Esophagus squamous epithelium (tissue), 5 donors: Measurements from ENCODE around the gene MINDY2. TPM values are rescaled to one million over a fixed set of nuclear protein-coding genes. Genes with fewer than 3 reads are reported as not detected.
"Not testable (repeated sequence)": the region's sequence is repeated elsewhere in the genome, so short reads cannot be mapped to it uniquely, and the experiment has no call there.

ENCODE experiments used
- DNase-seq: peaks from one replicate; lab custom pipeline; 2025; lab: John Stamatoyannopoulos, UW
- H3K27ac ChIP-seq, 4 donors: fragments of 200-600 bp; sonication (generic); one replicate each; pipeline ENCODE4 v1.5.1; 2016 to 2019; ENCODE audit warnings: mild to moderate bottlenecking in 1 of 4
- H3K27me3 ChIP-seq, 4 donors: fragments of 200-600 bp; sonication (generic); 1 replicate in 3 of 4; 2 replicates in 1 of 4; pipeline versions ENCODE4 v1.5.1 to v1.6.0; 2017 to 2021; ENCODE audit warnings: antibody characterized with exemption in 1 of 4
- H3K36me3 ChIP-seq, 3 donors: fragments of 200-600 bp; sonication (generic); one replicate each; pipeline ENCODE4 v1.5.1; 2016 to 2019
- H3K4me1 ChIP-seq, 3 donors: fragments of 200-600 bp; sonication (generic); one replicate each; pipeline ENCODE4 v1.5.1; 2017 to 2019
- H3K4me3 ChIP-seq, 4 donors: fragments of 200-600 bp; sonication (generic); 1 replicate in 3 of 4; 2 replicates in 1 of 4; pipeline ENCODE4 v1.5.1; 2016 to 2019; ENCODE audit warnings: mild to moderate bottlenecking in 2 of 4, moderate library complexity in 1 of 4
- H3K9me3 ChIP-seq, 3 donors: fragments of 200-600 bp; sonication (generic); one replicate each; pipeline ENCODE4 v1.5.1; 2016 to 2019
- POLR2A ChIP-seq, 4 donors: fragments of 450-650 bp; IDR thresholded peaks; one replicate each; pipeline ENCODE4 v1.6.1; 2017; ENCODE audit warnings: antibody characterized with exemption in 4 of 4, mild to moderate bottlenecking in 4 of 4, moderate library complexity in 3 of 4
- WGBS, 2 donors: methylation state at CpG; one replicate each; pipeline ENCODE4 v1.1.5; 2018; 5-methylcytosine and 5-hydroxymethylcytosine counted together
- intact Hi-C: fragments of 100-400 bp; cut with DNase I; formaldehyde crosslinking; loops from one replicate; pipeline ENCODE4 v1.15.0; 2022
- total RNA-seq, 4 donors: library from RNA; depleted of rRNA; stranded (reverse); fragments of >200 nt; gene quantifications; one replicate each; pipeline ENCODE4 v1.1.0, GENCODE V29; 2016
- TF ChIP-seq, protein P1 (sequence below), 6 experiments: fragments of 450-650 bp in 4 of 6; fragments of 200-600 bp in 2 of 6; sonication (generic) in 2 of 6; IDR thresholded peaks; one replicate each; pipeline ENCODE4 v1.5.1; 2016 to 2019; ENCODE audit warnings: antibody characterized with exemption in 6 of 6, mild to moderate bottlenecking in 4 of 6, moderate library complexity in 4 of 6
- donor health status: DM: yes; HTN: yes; CAD: no.

MINDY2 gene
- total RNA-seq, 4 donors from 2014 or later = 9.1 to 17.0 (median 13.9) TPM

DNA sequence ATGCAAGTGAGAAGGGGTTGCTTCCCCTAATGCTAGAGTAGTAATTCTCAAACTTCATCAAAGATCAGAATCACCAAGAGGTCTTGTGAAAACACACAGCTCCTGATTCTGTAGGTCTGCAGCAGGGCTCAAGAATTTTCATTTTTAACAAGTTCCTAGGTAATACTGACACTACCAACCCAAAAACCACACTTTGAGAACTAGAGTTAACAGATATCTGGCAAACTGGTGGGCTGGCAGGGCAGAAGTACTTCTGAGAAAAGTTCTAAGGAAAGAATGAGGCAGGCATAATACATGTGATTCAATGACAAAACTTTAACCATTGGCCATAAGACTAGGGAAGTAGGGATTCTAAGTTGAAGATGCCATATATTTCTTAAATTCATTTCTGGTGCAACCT, 8.8 kb upstream of the MINDY2 start:
- Histone ChIP-seq H3K9me3 (peaks cover 0 to 13% (median 8%) of the 10 kb centered on the region in 3 donors), H3K27ac (no peak overlapping the region), H3K36me3 (no peaks in the 10 kb centered on the region), H3K4me3 (no peak overlapping the region), H3K27me3 (no peaks in the 10 kb centered on the region), H3K4me1 (no peaks in the 10 kb centered on the region)
- intact Hi-C loops = no loop called here
- no peak for TF ChIP-seq POLR2A (IDR thresholded peaks at IDR 0.05)
- TF ChIP-seq, protein P1, sequence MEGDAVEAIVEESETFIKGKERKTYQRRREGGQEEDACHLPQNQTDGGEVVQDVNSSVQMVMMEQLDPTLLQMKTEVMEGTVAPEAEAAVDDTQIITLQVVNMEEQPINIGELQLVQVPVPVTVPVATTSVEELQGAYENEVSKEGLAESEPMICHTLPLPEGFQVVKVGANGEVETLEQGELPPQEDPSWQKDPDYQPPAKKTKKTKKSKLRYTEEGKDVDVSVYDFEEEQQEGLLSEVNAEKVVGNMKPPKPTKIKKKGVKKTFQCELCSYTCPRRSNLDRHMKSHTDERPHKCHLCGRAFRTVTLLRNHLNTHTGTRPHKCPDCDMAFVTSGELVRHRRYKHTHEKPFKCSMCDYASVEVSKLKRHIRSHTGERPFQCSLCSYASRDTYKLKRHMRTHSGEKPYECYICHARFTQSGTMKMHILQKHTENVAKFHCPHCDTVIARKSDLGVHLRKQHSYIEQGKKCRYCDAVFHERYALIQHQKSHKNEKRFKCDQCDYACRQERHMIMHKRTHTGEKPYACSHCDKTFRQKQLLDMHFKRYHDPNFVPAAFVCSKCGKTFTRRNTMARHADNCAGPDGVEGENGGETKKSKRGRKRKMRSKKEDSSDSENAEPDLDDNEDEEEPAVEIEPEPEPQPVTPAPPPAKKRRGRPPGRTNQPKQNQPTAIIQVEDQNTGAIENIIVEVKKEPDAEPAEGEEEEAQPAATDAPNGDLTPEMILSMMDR (IDR thresholded peaks at IDR 0.05) = no peak
- DNase-seq = no peak

DNA sequence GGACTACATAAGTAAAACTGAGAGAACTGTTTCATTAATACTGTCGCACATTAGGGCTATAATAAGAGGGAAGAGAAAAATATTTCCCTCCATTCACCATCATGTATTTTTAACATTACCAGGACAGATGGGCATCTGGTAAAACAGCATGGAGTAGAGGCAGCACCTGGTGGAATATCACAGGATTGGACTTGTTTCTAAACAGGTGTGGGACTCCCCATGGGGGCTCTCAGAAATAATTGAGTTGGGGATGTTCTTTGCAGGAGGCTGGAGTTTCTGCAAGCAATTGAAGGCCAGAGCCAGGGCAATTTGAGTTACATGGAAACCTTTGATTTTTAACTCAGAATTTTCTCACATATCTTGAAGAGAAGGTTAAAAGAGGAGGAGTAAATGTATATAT, 8.4 kb upstream of the MINDY2 start:
- intact Hi-C loops = no loop called here
- Histone ChIP-seq H3K9me3 (peaks cover 0 to 13% (median 8%) of the 10 kb centered on the region in 3 donors), H3K27ac (no peak overlapping the region), H3K27me3 (no peaks in the 10 kb centered on the region), H3K4me3 (no peak overlapping the region), H3K4me1 (no peaks in the 10 kb centered on the region), H3K36me3 (no peaks in the 10 kb centered on the region)
- TF ChIP-seq, protein P1 (IDR thresholded peaks at IDR 0.05) = no peak
- no peak for TF ChIP-seq POLR2A (IDR thresholded peaks at IDR 0.05)
- DNase-seq = no peak
- WGBS, 2 donors = 96 to 100% methylated on average over 1 of the region's 1 CpG

DNA sequence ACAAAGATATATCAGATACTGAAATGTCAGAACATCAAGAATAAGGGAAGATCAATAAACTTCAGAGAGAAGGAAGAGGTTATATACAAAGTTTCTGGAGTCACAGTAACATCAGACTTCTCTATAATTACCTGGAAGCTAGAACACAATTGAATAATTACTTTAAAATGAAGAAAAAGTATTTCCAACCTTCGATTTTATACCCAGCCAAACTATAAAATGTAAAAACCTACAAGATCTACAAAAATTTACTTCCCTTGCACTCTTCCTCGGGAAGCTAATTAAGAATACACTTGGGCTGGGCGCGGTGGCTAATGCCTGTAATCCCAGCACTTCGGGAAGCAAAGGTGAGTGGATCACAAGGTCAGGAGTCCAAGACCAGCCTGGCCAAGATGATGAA, 6.6 kb upstream of the MINDY2 start:
- TF ChIP-seq POLR2A (IDR thresholded peaks at IDR 0.05) = no peak
- TF ChIP-seq, protein P1 (IDR thresholded peaks at IDR 0.05) = no peak
- WGBS, 2 donors = 90% methylated on average over 5 of the region's 5 CpGs
- Histone ChIP-seq H3K4me3 (no peak overlapping the region), H3K27ac (no peak overlapping the region), H3K27me3 (no peaks in the 10 kb centered on the region), H3K4me1 (peaks cover 0 to under 1% (median 0%) of the 10 kb centered on the region in 3 donors), H3K36me3 (no peaks in the 10 kb centered on the region), H3K9me3 (peaks cover 0 to 13% (median 8%) of the 10 kb centered on the region in 3 donors)
- DNase-seq = no peak
- intact Hi-C loops = no loop called here

DNA sequence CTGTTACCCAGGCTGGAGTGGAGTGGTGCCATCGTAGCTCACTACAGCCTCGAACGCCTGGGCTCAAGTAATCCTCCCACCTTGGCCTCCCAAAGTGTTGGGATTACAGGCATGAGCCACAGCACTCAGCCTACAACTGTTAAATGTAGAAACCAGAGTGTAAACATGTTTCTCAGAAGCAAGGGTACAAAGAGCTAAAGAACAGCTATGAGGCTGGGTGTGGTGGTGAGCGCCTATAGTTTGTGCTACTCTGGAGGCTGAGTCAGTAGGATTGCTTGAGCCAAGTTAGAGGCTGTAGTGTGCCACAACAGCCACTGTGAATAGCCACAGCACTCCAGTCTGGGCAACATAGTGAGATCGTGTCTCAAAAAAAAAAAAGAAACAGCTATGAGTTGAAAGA, 4.8 kb upstream of the MINDY2 start:
- no peak overlapping the region for H3K27ac ChIP-seq
- H3K4me1 ChIP-seq = peaks cover 4 to 14% (median 6%) of the 10 kb centered on the region in 3 donors
- WGBS, 2 donors = 88 to 93% methylated on average over 5 of the region's 5 CpGs
- intact Hi-C loops = no loop called here
- no peak overlapping the region for H3K4me3 ChIP-seq
- DNase-seq = no peak
- H3K36me3 ChIP-seq = no peaks in the 10 kb centered on the region
- H3K9me3 ChIP-seq = peaks cover 0 to 13% (median 8%) of the 10 kb centered on the region in 3 donors
- TF ChIP-seq, protein P1 (IDR thresholded peaks at IDR 0.05) = no peak
- no peak for TF ChIP-seq POLR2A (IDR thresholded peaks at IDR 0.05)
- H3K27me3 ChIP-seq = no peaks in the 10 kb centered on the region

DNA sequence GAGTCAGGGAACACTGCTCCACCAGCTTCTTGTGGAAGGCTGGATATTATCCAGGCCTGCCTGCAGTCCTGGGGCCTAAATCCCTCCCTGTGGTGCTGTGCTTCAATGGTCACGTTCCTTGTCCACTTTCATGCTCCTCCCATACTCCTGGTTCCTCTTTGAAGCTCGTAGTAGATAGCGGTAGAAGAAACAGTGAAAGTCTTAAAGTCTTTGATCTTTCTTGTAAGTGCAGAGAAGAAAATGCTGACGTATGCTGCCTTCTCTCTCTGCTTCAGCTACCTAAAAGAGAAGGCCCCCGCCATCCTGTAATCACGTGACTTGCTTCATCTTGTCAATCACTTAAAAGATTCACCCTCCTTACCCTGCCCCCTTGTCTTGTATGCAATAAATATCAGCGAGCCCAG, 2.5 kb upstream of the MINDY2 start:
- Histone ChIP-seq H3K9me3 (peaks cover 0 to 13% (median 8%) of the 10 kb centered on the region in 3 donors), H3K4me1 (peaks cover 6 to 32% (median 12%) of the 10 kb centered on the region in 3 donors)
- H3K27me3 ChIP-seq, H3K4me3 ChIP-seq, intact Hi-C loops, H3K27ac ChIP-seq, DNase-seq, H3K36me3 ChIP-seq: not testable (repeated sequence)
- 82 to 86% methylated on average over 7 of the region's 7 CpGs for WGBS, 2 donors

DNA sequence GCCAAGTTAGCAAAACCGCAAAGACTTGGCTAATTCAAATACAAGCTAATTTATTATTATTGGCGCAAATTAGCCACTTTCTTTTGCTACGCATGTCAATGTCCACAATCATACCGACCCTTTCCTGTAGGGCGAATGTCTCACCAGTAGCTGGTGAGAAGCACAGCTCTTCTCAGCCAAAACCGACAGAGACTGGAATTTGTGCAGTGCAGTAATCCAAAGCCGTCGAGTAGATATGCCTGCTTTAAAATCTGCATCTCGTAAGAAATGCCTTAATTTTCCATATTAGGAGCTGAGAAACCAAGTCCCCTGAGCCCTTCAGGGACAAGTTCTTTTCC, 614 bp upstream of the MINDY2 start:
- peak overlapping the region; percentile 98 to 100 (median 98) for H3K27ac ChIP-seq
- TF ChIP-seq POLR2A (IDR thresholded peaks at IDR 0.05) = no peak
- TF ChIP-seq, protein P1 (IDR thresholded peaks at IDR 0.05) = peak in 3 of 6 experiments; percentile 26 to 44 (median 36)
- intact Hi-C loops = no loop called here
- H3K27me3 ChIP-seq = no peaks in the 10 kb centered on the region
- no peaks in the 10 kb centered on the region for H3K36me3 ChIP-seq
- peaks cover 18 to 50% (median 28%) of the 10 kb centered on the region in 3 donors for H3K4me1 ChIP-seq
- no peak for DNase-seq
- 0 to 2% methylated on average over 9 of the region's 9 CpGs for WGBS, 2 donors
- H3K9me3 ChIP-seq = no peaks in the 10 kb centered on the region
- H3K4me3 ChIP-seq = peak overlapping the region; percentile 88 to 94 (median 93)
